Peyer's patch (tissue), 4 donors: ENCODE measurements around the gene PTPRU. TPM values are rescaled to one million over a fixed set of nuclear protein-coding genes. Genes with fewer than 3 reads are reported as not detected.

ENCODE experiments used
- DNase-seq, 3 donors: peaks; one replicate each; pipeline ENCODE4 v3.0.0-alpha.2; 2017 to 2019
- H3K27ac ChIP-seq, 4 donors: fragments of 200-600 bp; sonication (generic); one replicate each; pipeline ENCODE4 v1.5.1; 2016 to 2019
- H3K27me3 ChIP-seq, 2 donors: fragments of 200-600 bp; sonication (generic); one replicate each; pipeline ENCODE4 v1.5.1; 2019
- H3K36me3 ChIP-seq, 3 donors: fragments of 200-600 bp; sonication (generic); one replicate each; pipeline ENCODE4 v1.5.1; 2016 to 2019
- H3K4me1 ChIP-seq, 4 donors: fragments of 200-600 bp; sonication (generic); one replicate each; pipeline ENCODE4 v1.5.1; 2016 to 2019
- H3K4me3 ChIP-seq, 4 donors: fragments of 200-600 bp; sonication (generic); 1 replicate in 3 of 4; 2 replicates in 1 of 4; pipeline ENCODE4 v1.5.1; 2016 to 2019; ENCODE audit warnings: mild to moderate bottlenecking in 1 of 4
- H3K9me3 ChIP-seq, 4 donors: fragments of 200-600 bp; sonication (generic); one replicate each; pipeline ENCODE4 v1.5.1; 2016 to 2019; ENCODE audit warnings: mild to moderate bottlenecking in 1 of 4
- CTCF ChIP-seq, 6 experiments: fragments of 450-650 bp in 4 of 6; fragments of 200-600 bp in 2 of 6; sonication (generic) in 1 of 6; IDR thresholded peaks; one replicate each; pipeline ENCODE4 v1.5.1; 2017 to 2019; ENCODE audit warnings: antibody characterized with exemption in 6 of 6, mild to moderate bottlenecking in 3 of 6, moderate library complexity in 1 of 6
- POLR2A ChIP-seq, 2 donors: fragments of 450-650 bp; IDR thresholded peaks; one replicate each; pipeline ENCODE4 v1.5.1; 2017; ENCODE audit warnings: antibody characterized with exemption in 2 of 2, mild to moderate bottlenecking in 2 of 2, moderate library complexity in 2 of 2
- total RNA-seq, 4 donors: library from RNA; depleted of rRNA; stranded (reverse); fragments of >200 nt; gene quantifications; one replicate each; pipeline ENCODE4 v1.1.0, GENCODE V29; 2016

PTPRU gene
- total RNA-seq, 4 donors from 2014 or later = 0.18 to 5.0 (median 4.0) TPM

- no peak for DNase-seq
- H3K4me1 ChIP-seq = no peaks in the 10 kb centered on the region
- no peaks in the 10 kb centered on the region for H3K27me3 ChIP-seq
- H3K36me3 ChIP-seq = peaks cover 0 to 24% (median 0%) of the 10 kb centered on the region in 3 donors
- no peak overlapping the region for H3K27ac ChIP-seq
- H3K9me3 ChIP-seq = no peaks in the 10 kb centered on the region
- TF ChIP-seq POLR2A (IDR thresholded peaks at IDR 0.05) (no peak), CTCF (IDR thresholded peaks at IDR 0.05) (no peak)
- H3K4me3 ChIP-seq = no peak overlapping the region
Observed at GRCh38 chr1:29196863-29197589, 39.3 kb upstream of the PTPRU start.

- TF ChIP-seq POLR2A (IDR thresholded peaks at IDR 0.05) = no peak
- peak in 4 of 6 experiments; percentile 30 to 74 (median 65) for TF ChIP-seq CTCF (IDR thresholded peaks at IDR 0.05)
- DNase-seq = peak in 1 of 3 donors; percentile 75
- no peak overlapping the region for H3K4me3 ChIP-seq
- H3K9me3 ChIP-seq = no peaks in the 10 kb centered on the region
- H3K4me1 ChIP-seq = peaks cover 0 to 4% (median under 1%) of the 10 kb centered on the region in 4 donors
- no peak overlapping the region for H3K27ac ChIP-seq
- H3K36me3 ChIP-seq = peaks cover 0 to 24% (median 0%) of the 10 kb centered on the region in 3 donors
- H3K27me3 ChIP-seq = no peaks in the 10 kb centered on the region
Observed at GRCh38 chr1:29197590-29197924, 38.8 kb upstream of the PTPRU start.

GRCh38 chr1:29197993-29198392 lies 38.3 kb upstream of the PTPRU start:
- no peaks in the 10 kb centered on the region for H3K9me3 ChIP-seq
- H3K27me3 ChIP-seq = no peaks in the 10 kb centered on the region
- TF ChIP-seq POLR2A (IDR thresholded peaks at IDR 0.05) (no peak), CTCF (IDR thresholded peaks at IDR 0.05) (no peak)
- H3K4me1 ChIP-seq = peaks cover 0 to 5% (median 3%) of the 10 kb centered on the region in 4 donors
- no peak overlapping the region for H3K4me3 ChIP-seq
- H3K36me3 ChIP-seq = peaks cover 0 to 24% (median 0%) of the 10 kb centered on the region in 3 donors
- no peak overlapping the region for H3K27ac ChIP-seq
- no peak for DNase-seq

- Histone ChIP-seq H3K9me3 (no peaks in the 10 kb centered on the region), H3K27me3 (no peaks in the 10 kb centered on the region), H3K27ac (no peak overlapping the region), H3K4me3 (no peak overlapping the region), H3K4me1 (peaks cover 0 to 6% (median 3%) of the 10 kb centered on the region in 4 donors), H3K36me3 (peaks cover 0 to 29% (median 0%) of the 10 kb centered on the region in 3 donors)
- DNase-seq = no peak
- no peak for TF ChIP-seq POLR2A (IDR thresholded peaks at IDR 0.05)
- no peak for TF ChIP-seq CTCF (IDR thresholded peaks at IDR 0.05)
Observed at GRCh38 chr1:29200906-29201594, 35.3 kb upstream of the PTPRU start.

GRCh38 chr1:29201595-29202051 lies 34.7 kb upstream of the PTPRU start:
- Histone ChIP-seq H3K4me3 (no peak overlapping the region), H3K4me1 (peaks cover 0 to 6% (median 3%) of the 10 kb centered on the region in 4 donors), H3K27ac (peak overlapping the region in 2 of 4 donors; percentile 47 to 70), H3K9me3 (no peaks in the 10 kb centered on the region), H3K36me3 (peaks cover 0 to 35% (median 0%) of the 10 kb centered on the region in 3 donors), H3K27me3 (no peaks in the 10 kb centered on the region)
- no peak for TF ChIP-seq CTCF (IDR thresholded peaks at IDR 0.05)
- TF ChIP-seq POLR2A (IDR thresholded peaks at IDR 0.05) = no peak
- no peak for DNase-seq
